HEK293T (cell line): ENCODE results near the gene SERINC3.

ENCODE experiments used
- CTCF ChIA-PET: fragments of 350-600 bp; formaldehyde crosslinking; extraction: SDS; loops from one replicate; lab custom pipeline; 2021; ENCODE audit warnings: antibody characterized with exemption, inconsistent platforms; lab: Yijun Ruan, JAX
- POLR2A ChIA-PET: fragments of 350-600 bp; formaldehyde crosslinking; extraction: SDS; loops from one replicate; lab custom pipeline; 2020; ENCODE audit warnings: antibody characterized with exemption, inconsistent platforms; lab: Yijun Ruan, JAX
- DNase-seq: peaks from one replicate; pipeline ENCODE4 v3.0.0; 2012; ENCODE audit warnings: mixed read lengths; ENCODE audit errors: extremely low spot score
- ARNT ChIP-seq: fragments of 450-650 bp; IDR thresholded peaks from 2 replicates; pipeline ENCODE4 v1.6.1; 2017; ENCODE audit warnings: mild to moderate bottlenecking
- BHLHE40 ChIP-seq: fragments of 450-650 bp; IDR thresholded peaks from 2 replicates; pipeline ENCODE4 v1.6.1; 2016; ENCODE audit warnings: mild to moderate bottlenecking, moderate library complexity, borderline replicate concordance
- CTBP1 ChIP-seq: fragments of 450-650 bp; IDR thresholded peaks from 2 replicates; pipeline ENCODE4 v1.6.1; 2016; ENCODE audit warnings: borderline replicate concordance
- ELF4 ChIP-seq: fragments of 450-650 bp; IDR thresholded peaks from 2 replicates; pipeline ENCODE4 v1.6.1; 2017; ENCODE audit warnings: antibody characterized with exemption
- FOXA1 ChIP-seq: fragments of 450-650 bp; IDR thresholded peaks from 2 replicates; pipeline ENCODE4 v1.6.1; 2016; ENCODE audit warnings: mild to moderate bottlenecking
- FOXK2 ChIP-seq: fragments of 450-650 bp; IDR thresholded peaks from 2 replicates; pipeline ENCODE4 v1.6.1; 2016; ENCODE audit warnings: mild to moderate bottlenecking
- FOXM1 ChIP-seq: fragments of 450-650 bp; IDR thresholded peaks from 2 replicates; pipeline ENCODE4 v1.6.1; 2017; ENCODE audit warnings: mild to moderate bottlenecking, borderline replicate concordance
- HDGF ChIP-seq: fragments of 450-650 bp; IDR thresholded peaks from 2 replicates; pipeline ENCODE4 v1.6.1; 2017; ENCODE audit warnings: antibody characterized with exemption, borderline replicate concordance
- L3MBTL2 ChIP-seq: fragments of 450-650 bp; conservative IDR thresholded peaks from 2 replicates; pipeline ENCODE4 v1.6.1; 2016; ENCODE audit warnings: mild to moderate bottlenecking
- LEF1 ChIP-seq: fragments of 450-650 bp; IDR thresholded peaks from 2 replicates; pipeline ENCODE4 v1.6.1; 2017; ENCODE audit warnings: mild to moderate bottlenecking, borderline replicate concordance
- NFRKB ChIP-seq: fragments of 450-650 bp; IDR thresholded peaks from 2 replicates; pipeline ENCODE4 v1.6.1; 2016; ENCODE audit warnings: mild to moderate bottlenecking, moderate library complexity
- PKNOX1 ChIP-seq: fragments of 450-650 bp; IDR thresholded peaks from 2 replicates; pipeline ENCODE4 v1.6.1; 2016
- SP1 ChIP-seq: fragments of 450-650 bp; IDR thresholded peaks from 2 replicates; pipeline ENCODE4 v1.6.1; 2017
- SUZ12 ChIP-seq: fragments of 450-650 bp; IDR thresholded peaks from 2 replicates; pipeline ENCODE4 v1.6.1; 2016; ENCODE audit warnings: mild to moderate bottlenecking
- TARDBP ChIP-seq: fragments of 450-650 bp; IDR thresholded peaks from 2 replicates; pipeline ENCODE4 v1.6.1; 2016
- ZNF384 ChIP-seq: fragments of 450-650 bp; IDR thresholded peaks from 2 replicates; pipeline ENCODE4 v1.6.1; 2016

SERINC3 gene

GRCh38 chr20:44494266-44494665 lies 27.6 kb downstream of the SERINC3 start:
- POLR2A ChIA-PET = no interaction called here
- DNase-seq = no peak
- no peak for TF ChIP-seq CTBP1
- TF ChIP-seq BHLHE40 = no peak
- no peak for TF ChIP-seq PKNOX1
- TF ChIP-seq SP1 = no peak
- TF ChIP-seq HDGF = no peak
- no peak for TF ChIP-seq NFRKB
- no peak for TF ChIP-seq ARNT
- no peak for TF ChIP-seq L3MBTL2
- no peak for TF ChIP-seq ZNF384
- TF ChIP-seq FOXK2 = no peak
- TF ChIP-seq ELF4 = no peak
- TF ChIP-seq FOXM1 = no peak
- TF ChIP-seq FOXA1 = no peak
- TF ChIP-seq TARDBP = no peak
- TF ChIP-seq SUZ12 = no peak
- TF ChIP-seq LEF1 = no peak
- CTCF ChIA-PET = no interaction called here

- POLR2A ChIA-PET = no interaction called here
- TF ChIP-seq HDGF (no peak), TARDBP (no peak), FOXM1 (no peak), LEF1 (no peak), SP1 (no peak), FOXK2 (no peak), NFRKB (no peak), ELF4 (no peak), FOXA1 (no peak), ZNF384 (no peak), ARNT (no peak), CTBP1 (no peak)
- DNase-seq = no peak
- CTCF ChIA-PET = interaction anchor here (0.6 kb wide), 1 partner anchor 9 kb away, joined by 3 read pairs; no protein-coding TSS in a partner anchor
Measured at GRCh38 chr20:44491635-44492395, 30.1 kb downstream of the SERINC3 start.

- CTCF ChIA-PET = no interaction called here
- TF ChIP-seq ARNT (no peak), PKNOX1 (no peak), ELF4 (no peak), SP1 (no peak), SUZ12 (no peak), HDGF (no peak), CTBP1 (no peak), NFRKB (no peak), L3MBTL2 (no peak), BHLHE40 (no peak), ZNF384 (no peak), FOXK2 (no peak), FOXM1 (no peak), TARDBP (no peak), LEF1 (no peak), FOXA1 (no peak)
- POLR2A ChIA-PET = interaction anchor here (0.6 kb wide), 1 partner anchor 15 kb away, joined by 3 read pairs; no protein-coding TSS in a partner anchor
- no peak for DNase-seq
Measured at GRCh38 chr20:44489931-44490330, 31.9 kb downstream of the SERINC3 start.

- no peak for DNase-seq
- TF ChIP-seq NFRKB (no peak), TARDBP (no peak), FOXA1 (no peak), BHLHE40 (no peak), SP1 (no peak), LEF1 (no peak), CTBP1 (no peak), HDGF (no peak), FOXK2 (no peak), ZNF384 (no peak), ELF4 (no peak), L3MBTL2 (no peak), SUZ12 (no peak), FOXM1 (no peak), PKNOX1 (no peak), ARNT (no peak)
- ChIA-PET POLR2A (no interaction called here), CTCF (no interaction called here)
Measured at GRCh38 chr20:44489223-44489622, 32.6 kb downstream of the SERINC3 start.

- POLR2A ChIA-PET = no interaction called here
- no peak for TF ChIP-seq ELF4
- no peak for TF ChIP-seq CTBP1
- no peak for TF ChIP-seq ARNT
- no peak for TF ChIP-seq HDGF
- no peak for TF ChIP-seq L3MBTL2
- no peak for TF ChIP-seq FOXA1
- no peak for TF ChIP-seq NFRKB
- no peak for TF ChIP-seq TARDBP
- CTCF ChIA-PET = no interaction called here
- no peak for DNase-seq
Measured at GRCh38 chr20:44488551-44488950, 33.3 kb downstream of the SERINC3 start.

- POLR2A ChIA-PET = interaction anchor here (1.1 kb wide), 1 partner anchor 10 kb away, joined by 4 read pairs; the partner anchor contains the start of gene TTPAL
- CTCF ChIA-PET = no interaction called here
- no peak for DNase-seq
- TF ChIP-seq ARNT (no peak), BHLHE40 (no peak), CTBP1 (no peak), ELF4 (no peak), PKNOX1 (no peak), FOXK2 (no peak), NFRKB (no peak), HDGF (no peak), FOXM1 (no peak), FOXA1 (no peak), SUZ12 (no peak), LEF1 (no peak), ZNF384 (no peak), TARDBP (no peak)
Measured at GRCh38 chr20:44485830-44486198, 36.1 kb downstream of the SERINC3 start.
